Measurements from ENCODE around the gene HERPUD1. TPM values are rescaled to one million over a fixed set of nuclear protein-coding genes. Genes with fewer than 3 reads are reported as not detected.
A peak's percentile ranks its signal among the peaks of the same experiment; 100 is the strongest.

Gene HERPUD1
- total and polyA plus RNA-seq, 2 of the 13 experiments (the other 11 are each of a cell fraction or from before 2014, with no cell fraction given): 96.2 to 323 TPM

DNA sequence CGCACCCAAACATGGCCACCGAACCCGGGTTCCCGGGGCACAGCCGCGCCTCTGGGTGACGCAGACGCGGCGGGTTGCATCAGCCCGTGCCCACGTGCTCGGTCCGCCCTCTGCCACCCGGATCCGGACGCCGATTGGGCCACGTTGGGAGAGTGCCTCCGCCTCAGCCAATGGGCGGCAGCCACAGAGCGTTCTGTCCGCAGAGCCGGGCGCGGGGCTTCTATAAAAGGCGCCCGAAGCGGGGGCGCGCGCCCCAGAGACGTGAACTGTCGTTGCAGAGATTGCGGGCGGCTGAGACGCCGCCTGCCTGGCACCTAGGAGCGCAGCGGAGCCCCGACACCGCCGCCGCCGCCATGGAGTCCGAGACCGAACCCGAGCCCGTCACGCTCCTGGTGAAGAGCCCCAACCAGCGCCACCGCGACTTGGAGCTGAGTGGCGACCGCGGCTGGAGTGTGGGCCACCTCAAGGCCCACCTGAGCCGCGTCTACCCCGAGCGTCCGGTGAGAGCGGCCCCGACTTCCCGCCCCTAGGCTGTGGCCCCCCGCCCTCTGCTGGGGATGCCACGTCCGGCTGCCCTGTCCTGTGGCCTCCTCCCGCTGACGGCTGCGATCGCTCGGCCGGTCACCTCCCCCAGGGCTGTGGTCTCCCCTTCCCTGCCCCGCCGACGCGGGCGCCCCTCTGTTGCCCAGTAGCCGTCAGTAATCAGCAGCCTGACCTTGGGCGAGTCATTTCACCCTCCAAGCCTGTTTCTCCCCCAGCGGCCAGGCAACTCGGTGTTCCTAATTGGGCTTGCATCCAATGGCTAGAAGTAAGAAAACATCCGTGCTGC, at the start of gene HERPUD1 (continued):
- peak; percentile 94 for TF ChIP-seq ZBTB14 (CRISPR knock-in tag; IDR thresholded peaks at IDR 0.05)
- no peak for TF ChIP-seq HHEX (CRISPR knock-in tag; IDR thresholded peaks at IDR 0.05)
- TF ChIP-seq TAF1 (CRISPR knock-in tag; IDR thresholded peaks at IDR 0.05): peak; percentile 98
- TF ChIP-seq, protein P1, sequence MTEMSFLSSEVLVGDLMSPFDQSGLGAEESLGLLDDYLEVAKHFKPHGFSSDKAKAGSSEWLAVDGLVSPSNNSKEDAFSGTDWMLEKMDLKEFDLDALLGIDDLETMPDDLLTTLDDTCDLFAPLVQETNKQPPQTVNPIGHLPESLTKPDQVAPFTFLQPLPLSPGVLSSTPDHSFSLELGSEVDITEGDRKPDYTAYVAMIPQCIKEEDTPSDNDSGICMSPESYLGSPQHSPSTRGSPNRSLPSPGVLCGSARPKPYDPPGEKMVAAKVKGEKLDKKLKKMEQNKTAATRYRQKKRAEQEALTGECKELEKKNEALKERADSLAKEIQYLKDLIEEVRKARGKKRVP (CRISPR knock-in tag; IDR thresholded peaks at IDR 0.05): peak; percentile 98 to 100
- TF ChIP-seq KDM4B (CRISPR knock-in tag; IDR thresholded peaks at IDR 0.05): peak; percentile 92
- peak; percentile 88 for TF ChIP-seq ZEB1 (IDR thresholded peaks at IDR 0.05; ENCODE audit: insufficient replicate concordance, low read depth)
- TF ChIP-seq MAFF (IDR thresholded peaks at IDR 0.05; ENCODE audit: low read depth, low read length): no peak
- peak; percentile 75; the same call in 1 of the 2 replicates for TF ChIP-seq ZBTB10 (CRISPR knock-in tag; IDR thresholded peaks at IDR 0.05; ENCODE audit: borderline replicate concordance)
- peak; percentile 82 for TF ChIP-seq HDAC1 (CRISPR knock-in tag; IDR thresholded peaks at IDR 0.05)
- 0 out of 2 replicates have a peak, but pooled peaks have one; percentile 19 for TF ChIP-seq ZKSCAN5 (CRISPR knock-in tag; IDR thresholded peaks at IDR 0.05)
- TF ChIP-seq HNRNPL (IDR thresholded peaks at IDR 0.05; ENCODE audit: low read depth, low read length): peak; percentile 94
- peak; percentile 85; the same call in 1 of the 2 replicates for TF ChIP-seq BATF2 (CRISPR knock-in tag; IDR thresholded peaks at IDR 0.05)
- TF ChIP-seq, protein P2, sequence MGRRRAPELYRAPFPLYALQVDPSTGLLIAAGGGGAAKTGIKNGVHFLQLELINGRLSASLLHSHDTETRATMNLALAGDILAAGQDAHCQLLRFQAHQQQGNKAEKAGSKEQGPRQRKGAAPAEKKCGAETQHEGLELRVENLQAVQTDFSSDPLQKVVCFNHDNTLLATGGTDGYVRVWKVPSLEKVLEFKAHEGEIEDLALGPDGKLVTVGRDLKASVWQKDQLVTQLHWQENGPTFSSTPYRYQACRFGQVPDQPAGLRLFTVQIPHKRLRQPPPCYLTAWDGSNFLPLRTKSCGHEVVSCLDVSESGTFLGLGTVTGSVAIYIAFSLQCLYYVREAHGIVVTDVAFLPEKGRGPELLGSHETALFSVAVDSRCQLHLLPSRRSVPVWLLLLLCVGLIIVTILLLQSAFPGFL (CRISPR knock-in tag; IDR thresholded peaks at IDR 0.05): 0 out of 2 replicates have a peak, but pooled peaks have one; percentile 62
- TF ChIP-seq IKZF4 (CRISPR knock-in tag; IDR thresholded peaks at IDR 0.05; ENCODE audit: borderline replicate concordance, low read depth, not compliant biosample characterization): peak; percentile 59
- no peak; the same call in 1 of the 2 replicates for TF ChIP-seq SAFB2 (CRISPR knock-in tag; IDR thresholded peaks at IDR 0.05; ENCODE audit: borderline replicate concordance, low read depth)
- no peak for TF ChIP-seq ZFP36 (IDR thresholded peaks at IDR 0.05; ENCODE audit: borderline replicate concordance, low read depth, low read length, partially characterized antibody)
- no peak for TF ChIP-seq MBNL3 (CRISPR knock-in tag; conservative IDR thresholded peaks at IDR 0.05)
- TF ChIP-seq PITX1 (CRISPR knock-in tag; IDR thresholded peaks at IDR 0.05): peak; percentile 88
- TF ChIP-seq ZBTB34 (CRISPR knock-in tag; IDR thresholded peaks at IDR 0.05): 0 out of 2 replicates have a peak, but pooled peaks have one; percentile 30
- no peak; the same call in 1 of the 2 replicates for TF ChIP-seq SMYD3 (CRISPR knock-in tag; IDR thresholded peaks at IDR 0.05)
